Suprapubic skin (tissue), 4 donors: ENCODE measurements around the gene STOM. TPM values are rescaled to one million over a fixed set of nuclear protein-coding genes. Genes with fewer than 3 reads are reported as not detected.

Source experiments
- DNase-seq, 2 donors: peaks; one replicate each; pipeline ENCODE4 v3.0.0-alpha.2; 2019; ENCODE audit warnings: low spot score in 2 of 2
- H3K27ac ChIP-seq: fragments of 200-600 bp; sonication (generic); one replicate; pipeline ENCODE4 v1.5.1; 2019
- H3K27me3 ChIP-seq: fragments of 200-600 bp; sonication (generic); one replicate; pipeline ENCODE4 v1.5.1; 2019
- H3K36me3 ChIP-seq: fragments of 200-600 bp; sonication (generic); one replicate; pipeline ENCODE4 v1.5.1; 2019
- H3K4me1 ChIP-seq: fragments of 200-600 bp; sonication (generic); one replicate; pipeline ENCODE4 v1.5.1; 2019
- H3K4me3 ChIP-seq: fragments of 200-600 bp; sonication (generic); one replicate; pipeline ENCODE4 v1.5.1; 2019; ENCODE audit warnings: mild to moderate bottlenecking
- H3K9me3 ChIP-seq: fragments of 200-600 bp; sonication (generic); one replicate; pipeline ENCODE4 v1.5.1; 2019
- EP300 ChIP-seq: sonication (generic); formaldehyde crosslinking; IDR thresholded peaks from one replicate; pipeline ENCODE4 v1.6.1; 2017; ENCODE audit warnings: antibody characterized with exemption
- POLR2A ChIP-seq, 2 donors: fragments of 450-650 bp; IDR thresholded peaks; one replicate each; pipeline ENCODE4 v1.6.1; 2017; ENCODE audit warnings: antibody characterized with exemption in 2 of 2, mild to moderate bottlenecking in 2 of 2, moderate library complexity in 2 of 2
- POLR2AphosphoS5 ChIP-seq, 3 donors: sonication (generic); formaldehyde crosslinking; IDR thresholded peaks; one replicate each; pipeline ENCODE4 v1.6.1; 2017; ENCODE audit warnings: antibody characterized with exemption in 3 of 3
- WGBS: methylation state at CpG from one replicate; pipeline ENCODE4 v1.1.5; 2018; 5-methylcytosine and 5-hydroxymethylcytosine counted together
- total RNA-seq, 4 donors: library from RNA; depleted of rRNA; stranded (reverse); fragments of >200 nt; gene quantifications; one replicate each; pipeline ENCODE4 v1.1.0, GENCODE V29; 2016
- TF ChIP-seq, protein P1 (sequence below), 2 donors: fragments of 200-600 bp in 1 of 2; fragments of 450-650 bp in 1 of 2; sonication (generic) in 1 of 2; IDR thresholded peaks; one replicate each; pipeline ENCODE4 v1.5.1; 2016 to 2019; ENCODE audit warnings: antibody characterized with exemption in 2 of 2, mild to moderate bottlenecking in 1 of 2, moderate library complexity in 1 of 2

The STOM gene
- total RNA-seq, 4 donors from 2014 or later = 166 to 238 (median 185) TPM

DNA sequence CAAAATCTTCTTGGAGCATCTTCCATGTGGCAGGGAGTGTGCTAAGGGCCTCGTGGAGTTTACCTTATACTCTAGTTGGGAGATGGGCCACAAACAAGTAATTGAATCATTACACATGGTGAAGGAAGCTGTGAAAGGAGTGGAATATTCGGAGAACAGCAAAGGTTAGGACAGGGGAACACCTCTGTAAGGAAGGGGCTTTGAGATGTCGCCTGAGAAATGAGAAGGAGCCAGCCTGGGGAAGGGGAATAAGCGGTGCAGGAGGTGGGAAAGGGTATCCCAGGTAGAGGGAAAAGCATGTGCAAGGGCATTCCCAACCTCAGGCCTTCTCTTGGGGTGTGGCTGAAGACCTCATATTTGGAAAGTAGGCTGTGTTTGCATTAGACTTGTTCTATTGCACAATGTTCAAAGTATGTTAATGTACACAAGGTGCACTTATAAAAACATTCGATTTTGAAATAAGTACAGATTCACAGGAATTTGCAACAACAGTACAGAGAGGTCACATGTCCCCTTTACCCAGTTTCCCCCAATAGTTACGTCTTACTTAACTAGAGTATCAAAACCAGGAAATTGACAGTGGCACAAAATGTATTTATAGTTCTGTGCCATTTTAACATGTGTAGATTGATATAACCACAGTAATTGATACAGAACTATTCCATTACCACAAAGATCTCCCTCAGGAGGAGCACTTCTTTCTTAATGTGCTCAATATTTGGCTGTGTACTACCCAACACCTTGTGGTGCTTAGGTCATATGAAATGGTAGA lies 2.4 kb upstream of the STOM start:
- Histone ChIP-seq H3K4me1 (peaks cover 75% of the 10 kb centered on the region), H3K9me3 (no peaks in the 10 kb centered on the region), H3K4me3 (no peak overlapping the region), H3K36me3 (no peaks in the 10 kb centered on the region), H3K27ac (peak overlapping the region; percentile 98), H3K27me3 (no peaks in the 10 kb centered on the region)
- TF ChIP-seq POLR2A (IDR thresholded peaks at IDR 0.05) (no peak), POLR2AphosphoS5 (IDR thresholded peaks at IDR 0.05) (no peak), EP300 (no peak)
- TF ChIP-seq, protein P1, sequence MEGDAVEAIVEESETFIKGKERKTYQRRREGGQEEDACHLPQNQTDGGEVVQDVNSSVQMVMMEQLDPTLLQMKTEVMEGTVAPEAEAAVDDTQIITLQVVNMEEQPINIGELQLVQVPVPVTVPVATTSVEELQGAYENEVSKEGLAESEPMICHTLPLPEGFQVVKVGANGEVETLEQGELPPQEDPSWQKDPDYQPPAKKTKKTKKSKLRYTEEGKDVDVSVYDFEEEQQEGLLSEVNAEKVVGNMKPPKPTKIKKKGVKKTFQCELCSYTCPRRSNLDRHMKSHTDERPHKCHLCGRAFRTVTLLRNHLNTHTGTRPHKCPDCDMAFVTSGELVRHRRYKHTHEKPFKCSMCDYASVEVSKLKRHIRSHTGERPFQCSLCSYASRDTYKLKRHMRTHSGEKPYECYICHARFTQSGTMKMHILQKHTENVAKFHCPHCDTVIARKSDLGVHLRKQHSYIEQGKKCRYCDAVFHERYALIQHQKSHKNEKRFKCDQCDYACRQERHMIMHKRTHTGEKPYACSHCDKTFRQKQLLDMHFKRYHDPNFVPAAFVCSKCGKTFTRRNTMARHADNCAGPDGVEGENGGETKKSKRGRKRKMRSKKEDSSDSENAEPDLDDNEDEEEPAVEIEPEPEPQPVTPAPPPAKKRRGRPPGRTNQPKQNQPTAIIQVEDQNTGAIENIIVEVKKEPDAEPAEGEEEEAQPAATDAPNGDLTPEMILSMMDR (IDR thresholded peaks at IDR 0.05) = no peak
- DNase-seq = no peak
- 62% methylated on average over 6 of the region's 6 CpGs for WGBS

DNA sequence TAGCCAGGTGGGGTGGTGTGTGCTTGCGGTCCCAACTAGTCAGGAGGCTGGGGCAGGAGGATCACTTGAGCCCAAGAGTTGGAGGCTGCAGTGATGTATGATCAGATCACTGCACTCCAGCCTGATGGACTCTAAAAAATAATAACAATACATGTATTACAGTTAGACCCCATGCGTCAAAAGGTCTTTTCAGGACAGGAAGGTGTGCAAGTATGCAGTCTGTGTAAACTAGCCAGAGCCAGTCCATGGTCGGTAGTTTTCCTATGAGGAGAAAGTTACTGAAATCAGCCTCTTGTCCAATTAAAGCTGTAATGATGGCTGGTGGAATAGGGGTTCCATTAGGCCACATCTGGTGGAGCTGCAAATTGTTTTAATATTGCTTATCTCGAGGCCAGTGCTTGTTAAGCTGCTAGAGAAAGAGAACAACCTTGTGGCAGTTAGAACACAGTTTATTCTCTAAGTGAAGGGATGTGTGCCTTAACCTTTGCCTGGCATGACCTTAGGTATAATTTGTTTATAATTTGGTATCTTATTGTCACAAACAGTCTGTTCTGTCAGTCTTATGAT lies 1.5 kb upstream of the STOM start:
- H3K9me3 ChIP-seq = no peaks in the 10 kb centered on the region
- H3K4me1 ChIP-seq = peaks cover 83% of the 10 kb centered on the region
- H3K27me3 ChIP-seq = no peaks in the 10 kb centered on the region
- WGBS = 62% methylated on average over 4 of the region's 4 CpGs
- H3K36me3 ChIP-seq = no peaks in the 10 kb centered on the region
- no peak overlapping the region for H3K4me3 ChIP-seq
- peak overlapping the region; percentile 98 for H3K27ac ChIP-seq
- DNase-seq = no peak
- TF ChIP-seq, protein P1 (IDR thresholded peaks at IDR 0.05) = no peak
- TF ChIP-seq POLR2AphosphoS5 (IDR thresholded peaks at IDR 0.05) (no peak), POLR2A (IDR thresholded peaks at IDR 0.05) (no peak), EP300 (no peak)

DNA sequence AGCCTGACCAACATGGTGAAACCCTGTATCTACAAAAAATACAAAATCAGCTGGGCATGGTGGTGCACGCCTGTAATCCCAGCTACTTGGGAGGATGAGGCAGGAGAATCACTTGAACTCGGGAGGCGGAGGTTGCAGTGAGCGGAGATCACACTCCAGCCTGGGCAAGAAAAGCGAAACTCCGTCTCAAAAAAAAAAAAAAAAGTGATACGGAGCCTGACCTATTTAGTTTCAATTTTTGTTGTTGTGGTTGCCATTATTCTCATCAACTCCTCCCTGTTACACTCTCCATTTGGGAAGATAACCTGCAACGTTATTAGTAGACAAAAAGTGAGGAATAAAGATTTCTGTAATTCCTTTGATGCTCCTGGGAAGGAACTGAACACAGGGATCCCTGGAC lies 1.3 kb downstream of the STOM start:
- no peak for TF ChIP-seq EP300
- TF ChIP-seq, protein P1 (IDR thresholded peaks at IDR 0.05) = no peak
- TF ChIP-seq POLR2A (IDR thresholded peaks at IDR 0.05) = no peak
- no peak for TF ChIP-seq POLR2AphosphoS5 (IDR thresholded peaks at IDR 0.05)
- DNase-seq = no peak
- Histone ChIP-seq H3K27me3 (no peaks in the 10 kb centered on the region), H3K27ac (peak overlapping the region; percentile 98), H3K36me3 (no peaks in the 10 kb centered on the region), H3K4me3 (peak overlapping the region; percentile 74), H3K9me3 (no peaks in the 10 kb centered on the region), H3K4me1 (peaks cover 93% of the 10 kb centered on the region)
- 38% methylated on average over 8 of the region's 8 CpGs for WGBS

DNA sequence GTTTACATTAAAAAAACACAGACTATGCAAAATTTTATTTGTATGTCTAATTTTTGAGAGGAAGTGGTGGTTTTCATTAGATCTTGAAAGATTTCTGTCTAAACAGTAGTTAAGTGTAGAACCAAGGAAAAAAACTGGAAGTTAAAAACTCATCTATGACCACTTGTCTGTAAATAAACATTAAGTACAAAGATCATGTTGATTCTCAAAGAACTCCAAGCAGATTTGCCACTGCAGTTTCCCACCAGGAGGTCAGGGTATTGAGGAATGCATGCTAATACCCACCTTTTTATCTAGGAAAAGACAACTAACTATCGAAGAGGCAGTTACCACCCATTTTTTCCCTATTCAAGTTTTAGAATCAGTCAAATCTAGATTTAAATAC lies 1.9 kb downstream of the STOM start:
- DNase-seq = no peak
- peaks cover 93% of the 10 kb centered on the region for H3K4me1 ChIP-seq
- H3K4me3 ChIP-seq = peak overlapping the region; percentile 74
- 42% methylated on average over 1 of the region's 1 CpG for WGBS
- TF ChIP-seq POLR2A (IDR thresholded peaks at IDR 0.05) = no peak
- TF ChIP-seq EP300 = no peak
- TF ChIP-seq POLR2AphosphoS5 (IDR thresholded peaks at IDR 0.05) = no peak
- TF ChIP-seq, protein P1 (IDR thresholded peaks at IDR 0.05) = no peak
- H3K27me3 ChIP-seq = no peaks in the 10 kb centered on the region
- H3K27ac ChIP-seq = peak overlapping the region; percentile 98
- H3K36me3 ChIP-seq = no peaks in the 10 kb centered on the region
- no peaks in the 10 kb centered on the region for H3K9me3 ChIP-seq

DNA sequence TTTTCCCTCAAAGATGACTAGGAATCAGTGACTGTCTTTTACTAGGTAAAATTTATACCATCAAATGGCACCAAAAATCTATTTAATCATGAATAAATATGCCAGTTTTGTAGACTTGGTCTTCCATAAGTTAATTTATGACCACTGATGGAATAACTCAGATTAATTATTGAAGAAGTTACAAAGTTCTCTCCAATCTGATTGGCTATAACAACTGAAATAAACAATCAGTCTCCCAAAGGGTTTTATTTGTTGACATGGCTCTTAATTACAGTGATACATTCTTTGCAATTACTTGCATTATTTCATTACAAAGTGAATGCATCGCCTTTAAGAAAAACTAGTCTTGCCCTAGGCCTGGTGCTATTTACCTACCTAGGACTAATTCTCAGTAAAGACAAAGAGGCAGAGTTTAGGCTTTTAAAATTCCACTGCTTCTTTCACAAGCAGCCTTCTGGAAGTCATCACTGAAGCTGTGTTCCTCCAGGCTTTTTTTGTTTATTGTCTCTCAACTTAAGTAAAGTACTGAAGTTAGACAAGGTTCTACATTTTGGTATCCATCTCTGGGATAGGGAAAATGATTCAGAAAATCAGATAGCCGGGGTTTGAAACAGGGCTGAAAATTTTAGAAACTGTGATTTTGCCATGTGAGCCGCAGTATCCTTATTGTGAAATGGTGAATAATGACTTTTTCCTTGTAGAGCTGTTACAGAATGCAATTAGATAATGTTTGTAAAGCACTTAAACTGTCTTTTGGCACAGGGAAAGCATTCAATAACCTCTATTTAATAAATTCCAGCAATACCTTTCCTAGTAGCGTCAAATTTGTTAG lies 2.5 kb downstream of the STOM start:
- TF ChIP-seq EP300 (no peak), POLR2AphosphoS5 (IDR thresholded peaks at IDR 0.05) (no peak), POLR2A (IDR thresholded peaks at IDR 0.05) (no peak)
- TF ChIP-seq, protein P1 (IDR thresholded peaks at IDR 0.05) = no peak
- no peaks in the 10 kb centered on the region for H3K27me3 ChIP-seq
- peaks cover 93% of the 10 kb centered on the region for H3K4me1 ChIP-seq
- H3K36me3 ChIP-seq = no peaks in the 10 kb centered on the region
- H3K4me3 ChIP-seq = peak overlapping the region; percentile 74
- 24% methylated on average over 4 of the region's 4 CpGs for WGBS
- no peak for DNase-seq
- peak overlapping the region; percentile 98 for H3K27ac ChIP-seq
- H3K9me3 ChIP-seq = no peaks in the 10 kb centered on the region
